ENCODE results near the gene LTV1. TPM values are rescaled to one million over a fixed set of nuclear protein-coding genes. Genes with fewer than 3 reads are reported as not detected.
"Not testable (repeated sequence)": the region's sequence is repeated elsewhere in the genome, so short reads cannot be mapped to it uniquely, and the experiment has no call there.

LTV1 gene
- total and polyA plus RNA-seq, 2 of the 8 experiments (the other 6 are each of a cell fraction or from before 2014, with no cell fraction given): 8.0 to 46.9 TPM

DNA sequence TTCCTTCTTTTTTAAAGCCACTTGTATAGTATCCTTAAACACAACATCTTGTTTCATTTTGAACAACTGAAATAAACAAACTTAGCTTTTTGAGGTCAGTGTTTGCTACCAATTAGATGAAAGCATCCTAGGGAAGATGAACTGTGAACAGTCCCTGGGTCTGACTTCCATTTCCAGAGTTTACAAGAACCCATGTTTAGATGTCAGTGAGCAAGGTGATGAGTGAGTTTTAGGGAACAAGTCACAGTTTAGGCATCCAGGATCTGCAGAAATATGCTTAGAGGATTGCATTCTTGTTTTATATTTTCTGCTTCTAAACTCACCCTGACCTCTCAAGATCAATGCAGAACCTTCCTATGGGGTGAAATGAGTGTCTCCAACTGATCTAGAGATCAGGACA, 24.1 kb downstream of the LTV1 start (continued):
- TF ChIP-seq NRF1 (IDR thresholded peaks at IDR 0.05; ENCODE audit: low read depth, low read length) (no peak), RBBP5 (IDR thresholded peaks at IDR 0.05; ENCODE audit: borderline replicate concordance, low read depth, low read length) (no peak)
- TF ChIP-seq, protein P1, sequence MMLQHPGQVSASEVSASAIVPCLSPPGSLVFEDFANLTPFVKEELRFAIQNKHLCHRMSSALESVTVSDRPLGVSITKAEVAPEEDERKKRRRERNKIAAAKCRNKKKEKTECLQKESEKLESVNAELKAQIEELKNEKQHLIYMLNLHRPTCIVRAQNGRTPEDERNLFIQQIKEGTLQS (IDR thresholded peaks at IDR 0.05; ENCODE audit: insufficient read depth, low read depth, low read length): no peak
- TF ChIP-seq, protein P2, sequence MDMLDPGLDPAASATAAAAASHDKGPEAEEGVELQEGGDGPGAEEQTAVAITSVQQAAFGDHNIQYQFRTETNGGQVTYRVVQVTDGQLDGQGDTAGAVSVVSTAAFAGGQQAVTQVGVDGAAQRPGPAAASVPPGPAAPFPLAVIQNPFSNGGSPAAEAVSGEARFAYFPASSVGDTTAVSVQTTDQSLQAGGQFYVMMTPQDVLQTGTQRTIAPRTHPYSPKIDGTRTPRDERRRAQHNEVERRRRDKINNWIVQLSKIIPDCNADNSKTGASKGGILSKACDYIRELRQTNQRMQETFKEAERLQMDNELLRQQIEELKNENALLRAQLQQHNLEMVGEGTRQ (IDR thresholded peaks at IDR 0.05; ENCODE audit: low read length): no peak

DNA sequence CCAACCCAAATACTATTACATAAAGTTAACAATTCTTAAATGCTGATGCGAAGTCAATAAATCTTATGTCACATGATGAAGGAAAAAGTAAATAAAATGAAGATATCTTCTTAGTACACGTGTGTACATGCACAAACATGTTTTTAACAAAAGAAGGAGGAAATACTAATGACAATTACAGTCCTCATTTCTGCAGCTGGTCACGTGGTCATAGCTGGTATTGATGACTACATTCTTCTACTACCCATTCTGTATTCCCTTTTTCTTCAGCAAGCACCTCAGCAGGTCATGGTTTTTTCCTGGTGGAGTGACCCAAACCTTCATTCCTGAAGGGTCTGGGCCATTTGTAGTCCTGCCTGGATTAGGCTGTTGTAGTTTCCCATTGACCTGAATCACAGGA, 25.7 kb downstream of the LTV1 start:
- H4K91ac ChIP-seq (replicated peaks; ENCODE audit: insufficient read length, low read length); H3K9me3 ChIP-seq (ENCODE audit: insufficient read depth in 2 of 2, low read depth in 1 of 2, low read length in 1 of 2); H3K9ac ChIP-seq (replicated peaks in 1 of 4; ENCODE audit: extremely low read depth in 1 of 4, low read depth in 3 of 4, low read length in 3 of 4); H3K18ac ChIP-seq (ENCODE audit: extremely low read depth, low read length); H2BK120ac ChIP-seq (replicated peaks; ENCODE audit: low read depth, low read length); H4K20me1 ChIP-seq (replicated peaks in 1 of 2; ENCODE audit: control insufficient read depth in 1 of 2, insufficient read depth in 2 of 2, low read length in 2 of 2); H4K5ac ChIP-seq (ENCODE audit: insufficient read length, low read depth, low read length); H3K79me2 ChIP-seq (ENCODE audit: control insufficient read depth in 1 of 2, insufficient read depth in 2 of 2, low read length in 2 of 2); POLR2A ChIA-PET (ENCODE audit: partially characterized antibody); H2BK5ac ChIP-seq (ENCODE audit: low read depth, low read length); H3K14ac ChIP-seq (ENCODE audit: insufficient read length); H2BK20ac ChIP-seq (ENCODE audit: low read length); H4K8ac ChIP-seq (ENCODE audit: extremely low read depth, insufficient read depth, low read length); CTCF ChIA-PET (ENCODE audit: partially characterized antibody); H2AK5ac ChIP-seq (ENCODE audit: low read depth, low read length); FAIRE-seq; H2BK15ac ChIP-seq (ENCODE audit: low read length); H3K79me1 ChIP-seq (ENCODE audit: low read depth, low read length); H3K23ac ChIP-seq (ENCODE audit: insufficient read length); H3K4me2 ChIP-seq (ENCODE audit: insufficient read depth in 1 of 2, low read depth in 2 of 2, low read length in 2 of 2); DNase-seq (ENCODE audit: low read depth in 1 of 2, low spot score in 2 of 2); H3K23me2 ChIP-seq (ENCODE audit: low read depth, low read length); H3K27me3 ChIP-seq (replicated peaks in 1 of 4; ENCODE audit: control insufficient read depth in 3 of 4, extremely low read depth in 1 of 4, insufficient read depth in 3 of 4, low read length in 3 of 4); H3K56ac ChIP-seq (replicated peaks; ENCODE audit: insufficient read length, low read depth, low read length); H3K4me3 ChIP-seq (ENCODE audit: extremely low read depth in 1 of 4, insufficient read depth in 2 of 4, low read depth in 3 of 4, low read length in 4 of 4); H3K4ac ChIP-seq (replicated peaks; ENCODE audit: insufficient read length, low read depth, low read length); H3K4me1 ChIP-seq (replicated peaks in 1 of 4; ENCODE audit: control insufficient read depth in 3 of 4, insufficient read depth in 4 of 4, low read length in 3 of 4); H2BK12ac ChIP-seq (ENCODE audit: low read depth, low read length); H2AFZ ChIP-seq (ENCODE audit: low read length); H3K27ac ChIP-seq (ENCODE audit: low read depth, low read length): not testable (repeated sequence)
- 83% methylated on average over 3 of the region's 3 CpGs; no CpG with 5 or more reads in 1 of the 2 experiments for WGBS, 2 experiments (ENCODE audit: extremely low coverage in 1 of 2, insufficient coverage in 1 of 2, insufficient read length in 1 of 2, insufficient replicate concordance in 2 of 2, low coverage in 1 of 2, low lambda C conversion rate in 2 of 2, missing lambda C conversion rate in 1 of 2)
- peaks cover 0 to 16% (median 4%) of the 10 kb centered on the region in 4 experiments; a peak in 4 of 8 replicates for H3K36me3 ChIP-seq (ENCODE audit: control insufficient read depth in 2 of 4, insufficient read depth in 4 of 4, low read length in 3 of 4)

Measured in H1 (cell line).